NCI-H1105 treated with DMSO at 0.1 percent for 48 hours (cell line): ENCODE results near the gene PLPPR5.
"Not testable (repeated sequence)": the region's sequence is repeated elsewhere in the genome, so short reads cannot be mapped to it uniquely, and the experiment has no call there.

Experiments
- DNase-seq: peaks from one replicate; lab custom pipeline; 2025; lab: John Stamatoyannopoulos, UW

The PLPPR5 gene

DNA sequence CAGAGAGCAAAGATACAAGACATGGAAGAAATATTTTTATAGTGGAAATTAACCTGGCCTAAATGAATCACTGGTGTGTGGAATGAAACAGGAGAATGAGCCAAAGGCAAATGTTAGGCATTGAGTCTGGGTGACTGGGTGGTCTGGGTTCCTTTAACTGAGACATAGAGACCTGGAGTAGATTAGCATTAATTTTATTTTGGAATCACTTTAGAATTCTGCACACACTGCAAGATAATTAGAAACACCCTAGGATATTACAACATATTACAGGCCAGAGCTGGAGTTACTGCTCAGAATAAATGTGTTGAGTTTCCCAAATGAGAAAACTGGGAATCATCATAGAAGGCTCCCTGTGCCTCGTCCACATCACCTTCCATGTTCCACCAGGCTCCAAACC is 85.5 kb downstream of the PLPPR5 start:
- DNase-seq, result no peak

DNA sequence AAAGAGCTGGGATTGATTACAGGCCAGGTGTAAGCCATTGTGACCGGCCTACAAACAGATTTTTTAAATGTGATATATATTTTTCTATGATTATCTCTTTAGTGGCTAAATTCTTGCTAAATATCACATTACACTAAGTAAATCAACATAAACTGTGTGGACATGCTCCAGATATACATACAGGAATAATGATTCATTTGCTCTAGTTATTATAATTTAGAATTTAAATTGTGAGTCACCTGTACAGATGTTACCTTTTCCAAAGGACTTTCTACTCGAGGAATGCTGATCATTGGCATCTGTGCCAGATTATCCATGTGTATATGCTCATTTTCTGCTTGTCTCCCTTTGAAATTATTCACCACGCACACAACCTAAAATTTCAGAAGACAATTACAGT is 90.1 kb downstream of the PLPPR5 start:
- no peak for DNase-seq

DNA sequence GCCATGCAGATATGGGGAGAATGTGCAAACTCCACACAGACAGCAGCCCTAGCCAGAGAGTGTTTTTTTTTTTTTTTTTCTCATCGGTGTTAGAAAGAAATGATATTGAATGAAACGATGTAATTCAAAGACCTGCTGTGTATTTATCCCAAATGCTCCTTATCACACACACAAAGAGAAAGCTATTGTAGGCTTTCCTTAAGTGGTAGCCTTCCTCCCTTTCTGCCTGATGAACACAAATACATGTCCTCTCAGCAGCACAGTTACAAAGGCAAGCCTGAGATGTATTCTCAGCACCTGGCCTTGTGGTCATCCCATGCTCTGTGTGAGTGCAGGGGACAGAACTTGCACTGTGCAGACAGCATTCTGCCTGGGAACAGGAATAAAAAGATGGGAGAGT is 93.8 kb downstream of the PLPPR5 start:
- no peak for DNase-seq

DNA sequence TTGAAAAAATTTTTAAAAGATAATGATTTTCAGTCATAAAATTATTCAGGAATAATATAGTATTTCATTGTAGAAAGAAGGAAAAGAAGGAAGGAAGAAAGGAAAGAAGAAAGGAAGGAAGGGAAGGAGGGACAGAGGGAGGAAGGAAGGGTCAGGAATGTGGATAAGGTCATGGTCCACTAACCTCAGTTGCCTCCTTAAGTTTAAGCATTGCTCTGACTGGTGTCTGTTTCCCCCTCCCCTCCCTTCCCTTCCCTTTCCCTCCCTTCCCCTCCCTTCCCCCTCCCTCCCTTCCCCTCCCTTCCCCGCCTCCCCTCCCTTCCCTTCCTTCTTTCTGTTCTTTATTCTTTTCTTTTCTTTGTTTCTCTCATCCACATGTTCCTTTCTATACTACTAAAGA is 95.7 kb downstream of the PLPPR5 start:
- no peak for DNase-seq

DNA sequence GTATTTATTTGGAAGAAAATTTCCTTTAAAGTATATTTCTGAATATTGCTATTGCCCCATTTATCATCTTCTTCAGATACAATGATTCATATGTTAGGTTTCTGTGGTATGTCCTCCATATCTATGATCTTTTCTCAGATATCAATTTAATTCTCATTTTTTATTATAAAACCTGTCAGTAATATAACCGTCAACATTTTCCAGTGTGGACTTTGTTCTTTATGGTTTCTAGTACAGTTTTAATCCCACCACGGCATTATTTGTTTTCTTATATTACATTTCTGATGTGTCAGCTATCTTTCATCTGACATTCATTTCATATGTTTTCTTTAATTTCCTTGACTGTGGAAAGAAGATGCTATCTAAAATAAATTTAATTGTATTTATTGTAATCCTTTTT is 97.9 kb downstream of the PLPPR5 start:
- DNase-seq, result no peak

DNA sequence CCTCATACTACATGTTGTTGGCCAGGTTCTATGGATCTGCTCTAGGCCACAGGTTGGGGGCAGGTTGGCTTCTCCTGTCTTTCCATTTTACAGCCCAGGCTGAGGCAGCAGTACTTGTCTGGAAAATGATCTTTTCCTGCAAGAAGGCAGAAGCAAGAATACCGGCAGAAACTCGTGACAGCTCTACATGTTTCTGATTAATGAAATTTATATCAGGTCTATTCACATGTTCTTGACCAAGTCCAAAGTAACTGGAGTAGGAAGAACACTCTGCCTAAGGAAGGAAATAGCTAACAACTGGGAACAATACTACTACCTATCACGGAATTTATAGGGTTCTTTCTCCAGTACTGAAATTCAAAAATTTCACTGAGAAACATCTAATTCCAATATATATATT is 98.3 kb downstream of the PLPPR5 start:
- DNase-seq, result no peak

DNA sequence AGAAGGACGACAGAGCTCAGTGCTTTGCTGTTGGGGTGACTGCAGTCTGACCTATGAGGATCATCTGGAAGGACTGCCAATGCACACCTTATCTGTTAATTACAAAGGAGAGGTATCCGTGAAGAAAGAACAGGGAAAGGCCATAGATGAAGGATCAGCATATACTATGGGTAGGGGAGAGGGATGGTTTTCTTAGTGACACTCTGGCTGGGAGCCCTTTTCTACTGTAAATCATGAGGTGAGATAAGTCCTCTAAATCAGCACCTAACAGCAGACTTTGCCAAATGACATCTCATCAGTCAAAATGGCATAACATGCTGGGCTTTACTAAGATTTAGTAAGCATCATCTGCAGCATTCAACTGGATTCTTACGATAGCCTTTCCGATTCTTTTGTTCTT is 100.0 kb downstream of the PLPPR5 start:
- DNase-seq, result no peak

DNA sequence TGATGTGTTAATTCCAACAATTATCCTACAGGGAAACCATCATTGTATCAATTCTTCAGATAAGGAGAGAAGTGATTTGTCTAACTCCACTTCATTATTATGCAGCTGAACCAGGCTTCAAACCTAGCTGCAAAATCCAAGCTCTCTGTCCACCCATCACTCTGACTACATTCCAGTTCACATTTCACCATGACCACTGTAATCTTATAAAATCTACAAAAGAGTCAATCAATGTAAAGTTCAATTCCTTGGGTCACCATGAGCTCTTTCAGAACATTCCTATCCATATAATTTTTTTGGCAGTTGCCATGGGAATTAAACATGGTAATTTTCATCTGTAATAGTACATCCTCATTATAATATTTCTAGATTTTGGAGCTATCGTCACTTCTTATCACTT is 100.9 kb downstream of the PLPPR5 start:
- DNase-seq, result no peak

DNA sequence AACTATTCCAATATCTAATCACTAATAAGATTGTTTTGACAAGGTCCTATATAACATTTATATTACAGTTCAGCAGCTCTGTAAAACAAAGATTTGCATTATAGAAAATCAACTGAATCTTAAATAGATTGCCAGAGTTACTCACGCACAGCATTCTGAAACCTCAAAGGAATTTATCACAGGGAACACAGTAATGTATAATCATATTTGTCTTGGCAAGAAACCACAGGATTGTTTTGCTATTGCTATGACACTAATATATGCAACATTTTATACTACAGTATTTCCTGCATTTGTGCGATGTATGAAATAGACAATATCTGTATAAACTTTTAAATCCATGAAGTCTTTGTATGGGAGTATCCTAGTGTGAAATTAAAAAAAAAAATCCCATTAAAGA is 101.4 kb downstream of the PLPPR5 start:
- no peak for DNase-seq

DNA sequence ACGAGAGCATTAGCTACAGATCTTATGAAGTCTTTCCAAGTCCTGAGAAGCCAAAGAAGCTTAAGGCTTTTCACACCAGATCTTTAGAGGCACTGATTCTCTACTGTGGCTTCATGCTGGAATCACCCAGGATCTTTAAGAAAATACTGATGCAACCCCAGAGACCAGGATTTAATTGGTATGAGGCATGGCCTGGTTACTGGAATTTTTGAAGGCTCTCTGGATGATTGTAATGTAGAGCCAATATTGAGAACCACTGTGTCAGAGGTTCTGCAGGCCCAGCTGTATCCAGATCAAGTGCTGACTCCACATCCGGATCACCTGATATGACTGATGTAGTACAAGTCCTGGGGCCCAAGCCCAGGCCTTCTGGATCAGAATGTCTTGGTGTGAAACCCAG is 105.7 kb downstream of the PLPPR5 start:
- DNase-seq, result no peak

DNA sequence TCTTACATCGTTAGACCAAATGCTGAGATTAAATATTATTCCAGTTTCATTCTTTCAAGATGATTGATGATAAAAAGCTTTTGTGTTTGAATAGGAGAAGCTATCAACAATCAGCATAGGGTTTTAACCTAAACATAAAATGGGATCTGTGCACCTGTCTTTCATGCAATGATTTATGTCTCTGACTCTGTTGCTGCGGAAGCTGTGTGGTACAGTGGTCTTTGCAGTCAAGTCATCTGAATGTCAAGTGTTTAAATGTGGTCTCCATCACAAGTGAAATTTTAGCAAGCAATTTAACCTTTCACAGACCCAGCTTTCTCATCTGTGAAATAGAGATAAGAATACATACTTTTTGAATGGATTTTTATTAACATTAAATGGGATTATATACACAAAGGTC is 107.2 kb downstream of the PLPPR5 start:
- DNase-seq, result peak; percentile 56

DNA sequence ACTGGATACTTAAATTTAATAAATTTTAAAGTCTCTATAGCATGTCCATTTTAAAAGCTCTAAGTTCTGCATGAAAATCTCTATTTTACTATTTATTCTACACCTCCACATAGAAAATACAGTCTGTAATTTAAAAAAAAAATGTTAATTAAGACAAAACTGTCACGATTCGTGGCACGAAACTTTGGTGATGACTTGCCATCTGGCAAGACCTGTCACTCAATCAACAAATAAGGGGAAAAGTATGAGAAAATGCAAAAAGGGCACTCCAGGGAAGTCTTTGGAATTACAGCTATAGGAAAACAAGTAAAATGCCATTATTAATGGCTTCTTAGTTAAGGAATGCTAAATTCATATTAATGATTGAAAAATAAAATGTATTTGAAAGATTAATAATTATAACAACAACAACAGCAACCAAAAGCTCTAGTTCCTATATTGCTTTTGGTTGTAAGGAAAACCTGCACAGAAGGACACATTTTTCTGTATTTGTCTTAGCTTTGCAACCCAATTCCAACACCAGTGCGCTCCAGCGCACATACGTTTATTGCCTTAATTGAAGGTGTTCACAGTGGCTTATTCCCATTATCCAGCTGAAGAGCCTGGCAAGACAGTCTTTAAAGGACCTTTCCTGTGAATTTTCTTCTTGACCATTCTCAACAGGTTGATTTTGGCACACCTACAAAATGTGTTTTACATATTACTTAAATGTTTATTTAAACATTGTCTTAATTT is 107.8 kb downstream of the PLPPR5 start:
- DNase-seq, result peak; percentile 56

DNA sequence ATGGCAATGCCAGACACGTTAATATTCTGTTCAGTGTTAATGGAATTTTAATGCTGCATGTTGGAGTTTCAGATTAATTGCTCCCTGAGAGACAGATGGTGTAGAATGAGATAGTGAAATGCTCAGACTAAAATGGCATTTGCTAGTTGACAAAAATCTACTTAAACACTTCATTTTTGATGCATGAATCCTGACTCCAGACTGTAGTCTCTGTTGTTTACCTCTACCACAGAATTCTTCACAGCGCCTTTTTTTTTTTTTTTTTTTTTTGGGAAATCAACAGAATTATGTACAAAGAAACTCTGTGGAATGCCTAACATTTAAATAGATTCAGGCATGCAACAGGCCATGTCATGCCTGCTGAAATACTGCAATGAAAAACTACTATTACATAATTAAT is 111.3 kb downstream of the PLPPR5 start:
- no peak for DNase-seq

DNA sequence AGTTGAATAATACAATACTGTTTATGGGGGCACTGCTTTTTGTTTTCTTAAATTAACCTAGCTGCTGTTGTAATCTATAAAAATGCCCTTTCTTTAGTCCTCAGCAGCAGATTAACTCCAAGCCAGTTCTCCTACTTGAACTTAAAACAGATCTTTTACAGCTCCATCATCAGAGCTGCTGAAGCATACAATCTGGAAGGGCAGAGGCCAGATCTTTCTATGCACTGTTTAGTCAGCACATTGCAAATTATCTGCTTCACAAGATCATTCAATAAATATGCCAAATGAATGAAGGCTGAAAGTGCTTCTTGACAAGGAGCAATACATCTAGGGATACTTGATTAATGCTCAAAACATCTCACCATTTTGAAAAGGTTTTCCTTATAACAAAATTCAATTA is 115.8 kb downstream of the PLPPR5 start:
- DNase-seq, result no peak

DNA sequence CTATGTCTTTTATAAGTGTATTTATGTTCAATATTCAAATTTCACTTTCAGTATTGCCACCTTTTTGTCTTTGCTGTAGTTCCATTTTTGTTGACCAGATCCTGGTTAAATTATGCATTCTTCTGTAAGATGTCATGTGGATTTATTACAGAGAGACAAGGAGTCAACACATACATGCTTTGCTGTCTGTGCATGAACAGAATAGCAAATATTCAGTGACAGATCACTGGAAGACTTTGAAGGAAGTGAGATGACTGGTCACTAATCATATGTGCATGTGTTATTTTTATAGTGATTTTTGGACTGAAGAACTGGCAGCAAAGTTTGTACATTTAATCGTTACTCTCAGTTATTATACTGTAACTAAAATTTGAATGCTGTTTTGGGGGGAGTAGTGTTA is 117.2 kb downstream of the PLPPR5 start:
- no peak for DNase-seq

DNA sequence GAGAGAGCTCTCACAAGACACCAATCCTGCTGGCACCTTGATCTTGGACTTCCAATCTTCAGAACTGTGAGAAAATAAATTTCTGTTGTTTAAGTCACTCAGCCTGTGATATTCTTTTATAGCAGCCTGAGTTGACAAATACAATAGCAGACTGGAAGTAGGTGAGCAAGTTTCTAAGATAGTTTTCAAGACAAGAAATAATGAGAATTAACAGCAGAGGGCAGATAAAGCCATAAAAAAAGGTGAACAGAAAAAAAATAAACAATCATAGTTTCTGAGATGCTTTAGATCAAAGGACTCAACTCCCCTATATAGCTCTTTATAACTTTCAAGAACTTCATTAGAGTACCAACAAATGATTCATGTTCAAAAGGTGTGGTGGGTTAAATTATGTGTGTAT is 119.8 kb downstream of the PLPPR5 start:
- no peak for DNase-seq

DNA sequence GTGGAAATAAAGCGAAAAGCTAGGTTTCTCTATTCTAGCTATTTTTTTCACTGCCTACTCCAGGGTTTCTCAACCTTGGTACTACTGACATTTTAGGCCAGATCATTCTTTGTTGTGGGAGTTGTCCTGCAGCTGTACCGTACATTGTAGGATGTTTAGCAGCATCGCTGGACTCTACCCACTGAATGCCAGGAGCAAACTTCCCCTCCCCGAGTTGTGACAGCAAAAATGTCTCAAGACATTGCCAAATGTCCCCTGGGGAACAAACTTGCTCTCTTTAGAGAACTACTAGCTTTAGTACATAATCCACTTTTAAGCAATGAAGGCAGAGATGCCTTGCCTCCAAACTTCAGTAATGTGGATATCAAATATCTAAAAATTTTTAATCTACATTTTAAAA is 122.8 kb downstream of the PLPPR5 start:
- no peak for DNase-seq

DNA sequence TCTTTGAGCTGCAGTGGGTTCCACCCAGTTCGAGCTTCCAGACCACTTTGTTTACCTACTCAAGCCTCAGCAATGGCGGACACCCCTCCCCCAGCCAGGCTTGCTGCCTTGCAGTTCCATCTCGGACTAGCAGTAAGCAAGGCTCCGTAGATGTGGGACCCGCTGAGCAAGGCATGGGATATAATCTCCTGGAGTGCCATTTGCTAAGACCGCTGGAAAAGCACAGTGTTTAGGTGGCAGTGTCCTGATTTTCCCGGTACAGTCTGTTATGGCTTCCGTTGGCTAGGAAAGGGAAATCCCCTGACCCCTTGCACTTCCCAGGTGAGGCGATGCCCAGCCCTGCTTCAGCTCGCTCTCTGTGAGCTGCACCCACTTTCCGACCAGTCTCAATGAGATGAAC is 123.4 kb downstream of the PLPPR5 start:
- DNase-seq, result not testable (repeated sequence)

DNA sequence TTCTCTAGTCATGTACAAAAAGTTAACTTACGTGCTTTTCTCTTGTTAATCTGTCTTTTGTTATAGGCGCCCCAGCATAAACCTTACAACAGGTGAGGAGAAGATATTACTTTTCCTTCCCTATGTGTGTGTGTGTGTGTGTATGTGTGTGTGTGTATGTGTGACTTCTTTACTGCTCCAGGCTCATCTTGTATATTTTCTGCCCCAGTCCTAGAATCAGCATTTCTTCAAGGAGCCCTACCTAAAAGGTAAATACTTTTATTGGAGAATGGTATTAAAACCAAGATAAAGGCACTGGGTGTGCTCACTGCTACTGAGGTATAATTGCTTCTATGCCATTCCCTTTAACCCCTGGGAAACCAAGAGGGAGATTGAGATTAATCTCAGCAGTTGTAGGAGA is 129.8 kb downstream of the PLPPR5 start:
- no peak for DNase-seq

DNA sequence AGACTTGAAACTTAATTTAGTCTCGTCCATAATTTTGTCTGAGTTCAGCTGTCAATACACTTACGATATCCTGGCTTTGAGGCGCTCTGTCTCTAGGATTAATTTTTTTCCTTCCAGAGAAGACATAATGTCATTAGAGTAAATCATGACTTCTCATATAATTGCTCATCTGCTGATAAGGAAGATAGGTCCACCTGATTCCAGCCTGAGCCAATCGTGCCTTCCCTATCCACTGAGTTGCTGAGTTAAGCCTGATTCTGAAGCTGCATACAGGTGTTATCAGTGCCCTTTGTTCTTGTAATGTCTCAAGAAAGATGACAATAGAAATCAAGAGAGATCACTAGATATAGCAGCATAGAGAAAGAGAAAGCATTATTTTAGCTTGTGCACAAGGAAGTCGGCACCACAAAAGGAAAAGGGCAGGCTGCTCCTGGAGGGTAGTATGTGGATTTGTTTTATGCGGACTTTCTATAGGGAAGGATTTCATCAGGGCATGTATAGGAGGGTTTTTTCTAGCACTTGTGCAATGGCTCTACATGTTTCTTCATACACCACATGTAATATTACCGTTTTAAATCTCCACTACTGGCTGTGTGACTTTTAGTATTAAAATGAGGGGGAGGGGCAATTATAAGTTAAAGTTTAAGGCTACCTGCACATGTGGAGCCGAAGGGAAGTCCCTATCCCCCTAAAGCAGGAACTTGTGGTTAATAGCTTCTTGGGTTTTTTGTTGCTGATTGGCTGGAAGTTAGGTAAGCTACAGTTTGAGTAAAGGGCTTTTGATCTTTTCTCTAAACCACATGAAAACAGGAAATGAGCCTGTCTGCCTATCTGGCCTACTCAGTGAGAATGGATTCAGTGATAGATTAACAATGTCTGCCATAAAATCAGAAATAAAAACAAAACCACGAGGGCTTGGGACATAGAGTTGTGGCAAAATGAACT is 133.4 kb downstream of the PLPPR5 start:
- DNase-seq, result no peak

DNA sequence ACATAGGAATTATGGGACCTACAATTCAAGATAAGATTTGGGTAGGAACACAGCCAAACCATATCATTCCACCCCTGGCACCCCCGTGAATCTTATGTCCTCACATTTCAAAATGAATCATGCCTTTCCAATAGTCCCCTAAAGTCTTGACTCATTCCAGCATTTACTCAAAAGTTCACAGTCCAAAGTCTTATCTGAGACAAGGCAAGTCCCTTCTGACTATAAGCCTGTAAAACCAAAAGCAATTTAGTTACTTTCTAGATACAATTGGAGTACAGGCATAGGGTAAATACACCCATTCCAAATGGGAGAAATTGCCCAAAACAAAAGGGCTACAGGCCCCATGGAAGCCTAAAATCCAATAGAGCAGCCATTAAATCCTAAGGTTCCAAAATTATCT is 138.9 kb downstream of the PLPPR5 start:
- DNase-seq, result no peak

DNA sequence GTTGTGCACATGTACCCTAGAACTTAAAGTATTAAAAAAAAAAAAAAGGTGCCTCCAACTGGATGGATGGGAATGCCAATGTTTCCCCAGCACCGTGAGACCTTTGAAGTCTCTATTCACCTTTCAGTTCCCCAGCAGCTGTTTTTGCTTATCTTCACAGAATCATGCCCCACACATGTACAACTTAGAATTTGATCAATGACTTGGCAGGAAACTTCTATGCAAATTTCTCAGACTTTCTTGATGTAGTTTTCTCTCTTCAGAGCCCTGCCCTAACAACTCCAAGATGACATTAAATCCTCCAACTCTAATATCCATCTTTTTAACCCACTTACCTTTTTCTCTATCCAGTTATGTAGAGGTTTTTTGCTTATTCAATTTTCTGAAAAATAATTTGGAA is 144.3 kb downstream of the PLPPR5 start:
- no peak for DNase-seq

DNA sequence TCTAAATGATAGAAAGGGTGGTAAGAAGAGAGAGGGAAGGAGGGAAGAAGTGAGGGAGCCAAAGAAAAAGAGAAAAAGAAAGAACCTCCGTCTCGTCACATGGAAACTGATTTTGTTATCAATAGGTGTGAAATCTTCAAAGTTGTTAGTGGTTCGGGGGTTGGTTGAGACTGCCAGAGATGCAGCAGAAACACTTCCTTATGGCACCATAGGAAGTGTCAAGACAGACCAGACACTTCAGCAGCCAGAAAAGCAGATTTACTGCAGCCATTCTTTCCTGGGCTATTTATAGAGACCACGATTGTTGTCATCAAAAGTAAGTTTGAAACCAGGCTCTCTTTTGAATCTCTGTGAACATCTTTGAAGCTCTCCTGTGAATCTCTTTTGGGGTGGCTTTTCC is 150.5 kb downstream of the PLPPR5 start:
- DNase-seq, result no peak
